Hepatocyte (in vitro differentiated cells): ENCODE results near the gene SNED1. TPM values are rescaled to one million over a fixed set of nuclear protein-coding genes. Genes with fewer than 3 reads are reported as not detected.

Experiments
- DNase-seq: peaks from one replicate; pipeline ENCODE4 v3.0.0-alpha.2; 2016; ENCODE audit warnings: low spot score
- H2AFZ ChIP-seq: fragments of 200-600 bp; sonication (generic); 2 replicates; pipeline ENCODE4 v1.6.0; 2016; ENCODE audit warnings: antibody characterized with exemption, mild to moderate bottlenecking
- H3K27ac ChIP-seq: fragments of 200-600 bp; sonication (generic); 2 replicates; pipeline ENCODE4 v1.5.1; 2016; ENCODE audit warnings: mild to moderate bottlenecking
- H3K27me3 ChIP-seq: fragments of 200-600 bp; sonication (generic); 2 replicates; pipeline ENCODE4 v1.6.1; 2016
- H3K36me3 ChIP-seq: fragments of 200-600 bp; sonication (generic); replicated peaks from 2 replicates; pipeline ENCODE4 v1.5.1; 2016; ENCODE audit warnings: low read depth; ENCODE audit not compliant: insufficient read depth
- H3K4me1 ChIP-seq: fragments of 200-600 bp; sonication (generic); 2 replicates; pipeline ENCODE4 v1.5.1; 2016; ENCODE audit warnings: mild to moderate bottlenecking, moderate library complexity; ENCODE audit not compliant: insufficient read depth
- H3K4me2 ChIP-seq: fragments of 200-600 bp; sonication (generic); 2 replicates; pipeline ENCODE4 v1.6.0; 2016
- H3K4me3 ChIP-seq: fragments of 200-600 bp; sonication (generic); 2 replicates; pipeline ENCODE4 v1.5.1; 2016; ENCODE audit warnings: mild to moderate bottlenecking
- H3K79me2 ChIP-seq: fragments of 200-600 bp; sonication (generic); 2 replicates; pipeline ENCODE4 v1.6.0; 2017; ENCODE audit warnings: mild to moderate bottlenecking
- H3K9me2 ChIP-seq: fragments of 200-600 bp; sonication (generic); replicated peaks from 2 replicates; pipeline ENCODE4 v1.6.0; 2017; ENCODE audit warnings: mild to moderate bottlenecking; ENCODE audit not compliant: insufficient read depth
- H3K9me3 ChIP-seq: fragments of 200-600 bp; sonication (generic); 2 replicates; pipeline ENCODE4 v1.5.1; 2016; ENCODE audit warnings: low read depth, mild to moderate bottlenecking
- H4K20me1 ChIP-seq: fragments of 200-600 bp; sonication (generic); 2 replicates; pipeline ENCODE4 v1.6.0; 2016; ENCODE audit warnings: mild to moderate bottlenecking; ENCODE audit not compliant: insufficient read depth, poor library complexity, severe bottlenecking
- EZH2 ChIP-seq: fragments of 200-600 bp; sonication (generic); IDR thresholded peaks from 2 replicates; pipeline ENCODE4 v1.6.1; 2016; ENCODE audit warnings: antibody characterized with exemption, mild to moderate bottlenecking, borderline replicate concordance
- EZH2phosphoT487 ChIP-seq: fragments of 200-600 bp; sonication (generic); IDR thresholded peaks from one replicate; pipeline ENCODE4 v1.6.1; 2018; ENCODE audit warnings: antibody characterized with exemption, mild to moderate bottlenecking, low read depth, moderate library complexity; ENCODE audit not compliant: unreplicated experiment, severe bottlenecking
- WGBS: methylation state at CpG from one replicate; pipeline ENCODE4 v1.1.6; 2016; ENCODE audit warnings: low lambda C conversion rate; ENCODE audit errors: missing lambda C conversion rate; 5-methylcytosine and 5-hydroxymethylcytosine counted together
- polyA plus RNA-seq: library from polyadenylated mRNA; unstranded; fragments of >200 nt; fragmentation: Nextera tagmentation; extraction: Ambion mirVana; gene quantifications from 2 replicates; pipeline ENCODE4 v1.2.1, GENCODE V29; 2016
- total RNA-seq: library from RNA; depleted of rRNA; stranded (reverse); fragments of >200 nt; gene quantifications from 2 replicates; pipeline ENCODE4 v1.2.3, GENCODE V29; 2014
- TF ChIP-seq, protein P1 (sequence below): fragments of 200-600 bp; sonication (generic); IDR thresholded peaks from 2 replicates; pipeline ENCODE4 v1.5.1; 2016; ENCODE audit warnings: antibody characterized with exemption, mild to moderate bottlenecking; ENCODE audit not compliant: poor library complexity

SNED1 gene
- total and polyA plus RNA-seq, 2 experiments from 2014 or later: 4.6 to 6.5 TPM

DNA sequence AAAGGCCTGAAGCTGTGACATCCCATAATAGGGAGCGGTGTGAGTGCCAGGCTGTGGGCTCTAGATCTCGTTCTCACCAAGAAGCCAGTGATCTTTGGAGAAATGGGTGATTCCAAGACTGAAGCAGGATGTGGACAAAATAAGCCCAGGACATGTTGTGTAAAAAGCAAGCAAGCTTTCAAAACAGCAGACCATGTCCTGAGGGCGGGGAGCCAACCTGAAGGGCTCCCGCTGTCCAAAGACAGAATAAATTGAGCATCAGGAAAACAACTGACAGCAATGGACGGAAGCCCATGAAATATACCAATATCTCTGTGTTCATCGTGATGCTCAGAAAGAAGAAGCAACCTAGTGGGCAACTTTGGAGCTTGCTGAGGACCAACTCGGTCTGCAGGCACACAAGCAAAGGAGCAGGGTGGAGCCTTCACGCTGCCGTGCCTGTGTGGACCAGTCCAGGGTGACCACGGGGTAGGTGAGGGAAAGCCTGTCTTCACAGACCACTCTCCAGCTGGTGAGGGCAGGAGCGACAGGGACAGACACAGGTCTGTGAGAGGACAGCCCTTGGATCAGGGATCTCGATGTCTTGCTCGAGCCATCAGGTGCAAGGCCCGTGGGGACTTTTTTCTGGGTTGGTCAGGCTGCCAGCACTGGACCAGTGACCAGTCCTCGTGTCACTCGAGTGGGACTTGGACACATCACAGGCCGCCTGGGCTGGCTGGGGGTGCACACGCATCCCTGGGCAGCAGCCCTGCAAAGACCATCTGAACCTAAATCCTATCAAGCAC is 82.2 kb downstream of the SNED1 start:
- H2AFZ ChIP-seq: no peak overlapping the region
- H3K9me2 ChIP-seq: no peaks in the 10 kb centered on the region
- no peaks in the 10 kb centered on the region for H3K36me3 ChIP-seq
- H3K27me3 ChIP-seq: no peaks in the 10 kb centered on the region
- H3K4me1 ChIP-seq: no peaks in the 10 kb centered on the region
- no peak overlapping the region for H3K4me2 ChIP-seq
- H3K9me3 ChIP-seq: no peaks in the 10 kb centered on the region
- H3K4me3 ChIP-seq: no peak overlapping the region
- no peak for DNase-seq
- WGBS: 86% methylated on average over 18 of the region's 18 CpGs
- no peaks in the 10 kb centered on the region for H4K20me1 ChIP-seq
- H3K27ac ChIP-seq: no peak overlapping the region
- H3K79me2 ChIP-seq: no peaks in the 10 kb centered on the region
- TF ChIP-seq, protein P1, sequence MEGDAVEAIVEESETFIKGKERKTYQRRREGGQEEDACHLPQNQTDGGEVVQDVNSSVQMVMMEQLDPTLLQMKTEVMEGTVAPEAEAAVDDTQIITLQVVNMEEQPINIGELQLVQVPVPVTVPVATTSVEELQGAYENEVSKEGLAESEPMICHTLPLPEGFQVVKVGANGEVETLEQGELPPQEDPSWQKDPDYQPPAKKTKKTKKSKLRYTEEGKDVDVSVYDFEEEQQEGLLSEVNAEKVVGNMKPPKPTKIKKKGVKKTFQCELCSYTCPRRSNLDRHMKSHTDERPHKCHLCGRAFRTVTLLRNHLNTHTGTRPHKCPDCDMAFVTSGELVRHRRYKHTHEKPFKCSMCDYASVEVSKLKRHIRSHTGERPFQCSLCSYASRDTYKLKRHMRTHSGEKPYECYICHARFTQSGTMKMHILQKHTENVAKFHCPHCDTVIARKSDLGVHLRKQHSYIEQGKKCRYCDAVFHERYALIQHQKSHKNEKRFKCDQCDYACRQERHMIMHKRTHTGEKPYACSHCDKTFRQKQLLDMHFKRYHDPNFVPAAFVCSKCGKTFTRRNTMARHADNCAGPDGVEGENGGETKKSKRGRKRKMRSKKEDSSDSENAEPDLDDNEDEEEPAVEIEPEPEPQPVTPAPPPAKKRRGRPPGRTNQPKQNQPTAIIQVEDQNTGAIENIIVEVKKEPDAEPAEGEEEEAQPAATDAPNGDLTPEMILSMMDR: no peak
- TF ChIP-seq EZH2phosphoT487 (no peak), EZH2 (no peak)

- H3K4me1 ChIP-seq: no peaks in the 10 kb centered on the region
- no peak overlapping the region for H3K4me3 ChIP-seq
- no peak overlapping the region for H3K27ac ChIP-seq
- H3K9me3 ChIP-seq: no peaks in the 10 kb centered on the region
- no peak overlapping the region for H2AFZ ChIP-seq
- 76% methylated on average over 7 of the region's 9 CpGs for WGBS
- no peaks in the 10 kb centered on the region for H3K36me3 ChIP-seq
- TF ChIP-seq, protein P1: no peak
- no peak for TF ChIP-seq EZH2phosphoT487
- TF ChIP-seq EZH2: no peak
- H3K9me2 ChIP-seq: no peaks in the 10 kb centered on the region
- no peaks in the 10 kb centered on the region for H4K20me1 ChIP-seq
- no peak for DNase-seq
- H3K79me2 ChIP-seq: no peaks in the 10 kb centered on the region
- H3K27me3 ChIP-seq: no peaks in the 10 kb centered on the region
- H3K4me2 ChIP-seq: no peak overlapping the region
These were observed 82.8 kb downstream of the SNED1 start for GRCh38 chr2:241081190-241081642.

DNA sequence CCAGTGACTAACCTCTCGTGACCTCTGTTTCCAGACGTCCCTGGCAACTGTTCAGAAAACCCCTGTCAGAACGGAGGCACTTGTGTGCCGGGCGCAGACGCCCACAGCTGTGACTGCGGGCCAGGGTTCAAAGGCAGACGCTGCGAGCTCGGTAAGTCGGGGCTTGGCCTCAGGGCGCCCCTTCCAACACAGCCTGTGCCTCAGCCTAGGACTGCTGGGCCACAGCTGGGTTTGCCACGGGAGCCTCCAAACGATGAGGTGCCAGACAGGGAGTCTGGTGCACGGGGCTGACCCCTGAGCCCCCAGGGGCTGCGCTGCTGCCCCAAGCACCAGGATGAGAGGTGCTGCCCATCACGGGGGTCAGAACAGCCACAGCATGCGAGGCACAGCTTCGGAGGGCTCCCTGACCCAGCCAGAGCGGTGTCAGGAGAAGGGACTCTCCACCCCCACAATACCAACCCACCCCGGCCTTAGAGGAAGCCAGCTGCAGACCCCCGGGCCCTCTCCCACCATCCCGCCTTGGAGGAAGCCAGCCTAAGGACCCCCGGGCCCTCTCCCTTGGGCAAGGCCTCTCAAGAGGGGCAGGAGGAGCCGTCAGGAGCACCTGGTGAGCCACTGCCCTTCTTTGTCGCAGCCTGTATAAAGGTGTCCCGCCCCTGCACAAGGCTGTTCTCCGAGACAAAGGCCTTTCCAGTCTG is 83.4 kb downstream of the SNED1 start:
- Histone ChIP-seq H2AFZ (no peak overlapping the region), H3K36me3 (peaks cover 2% of the 10 kb centered on the region), H3K4me1 (no peaks in the 10 kb centered on the region), H3K9me2 (no peaks in the 10 kb centered on the region), H3K79me2 (no peaks in the 10 kb centered on the region), H4K20me1 (no peaks in the 10 kb centered on the region), H3K9me3 (no peaks in the 10 kb centered on the region), H3K27me3 (no peaks in the 10 kb centered on the region), H3K4me3 (no peak overlapping the region), H3K4me2 (no peak overlapping the region), H3K27ac (no peak overlapping the region)
- TF ChIP-seq EZH2 (no peak), EZH2phosphoT487 (no peak)
- TF ChIP-seq, protein P1: no peak
- WGBS: 82% methylated on average over 28 of the region's 28 CpGs
- no peak for DNase-seq
